GM12875 (cell line): ENCODE data around the gene VRK1.

Source experiments
- H3K4me3 ChIP-seq: one replicate; pipeline ENCODE4 v1.5.1; 2011; ENCODE audit warnings: low read depth, low read length, control low read depth
- TF ChIP-seq, protein P1 (sequence below): IDR thresholded peaks from 2 replicates; pipeline ENCODE4 v1.5.1; 2011; ENCODE audit warnings: low read depth, mild to moderate bottlenecking, control low read depth, inconsistent platforms, low read length, moderate library complexity, borderline replicate concordance; ENCODE audit not compliant: insufficient read depth

VRK1 gene

DNA sequence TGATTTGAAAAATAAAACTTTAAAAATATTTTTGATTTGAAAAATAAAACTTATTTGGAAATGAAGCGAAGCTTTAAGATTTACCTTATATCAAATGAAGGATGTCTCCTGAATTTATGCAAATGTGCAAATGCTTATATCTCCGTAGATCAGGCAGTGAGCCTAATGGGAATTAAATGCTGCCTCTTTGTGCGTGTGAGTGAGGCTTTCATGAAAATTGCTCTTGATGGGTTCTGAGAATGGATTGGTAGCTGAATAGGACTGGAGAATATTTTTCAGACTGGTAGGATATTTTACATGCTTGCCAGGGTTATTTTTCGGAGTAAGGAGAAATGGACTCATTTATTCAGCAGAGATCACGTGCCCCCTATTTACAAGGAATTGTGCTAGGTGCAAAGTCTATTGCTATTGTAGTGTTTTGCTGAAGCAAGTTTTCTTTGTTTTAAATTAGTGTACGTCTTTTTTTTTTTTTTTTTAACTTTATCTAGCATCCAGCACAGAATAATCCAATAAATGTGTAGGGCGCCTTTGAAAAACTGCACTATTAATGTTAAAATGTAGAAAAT, 2.4 kb downstream of the VRK1 start:
- TF ChIP-seq, protein P1, sequence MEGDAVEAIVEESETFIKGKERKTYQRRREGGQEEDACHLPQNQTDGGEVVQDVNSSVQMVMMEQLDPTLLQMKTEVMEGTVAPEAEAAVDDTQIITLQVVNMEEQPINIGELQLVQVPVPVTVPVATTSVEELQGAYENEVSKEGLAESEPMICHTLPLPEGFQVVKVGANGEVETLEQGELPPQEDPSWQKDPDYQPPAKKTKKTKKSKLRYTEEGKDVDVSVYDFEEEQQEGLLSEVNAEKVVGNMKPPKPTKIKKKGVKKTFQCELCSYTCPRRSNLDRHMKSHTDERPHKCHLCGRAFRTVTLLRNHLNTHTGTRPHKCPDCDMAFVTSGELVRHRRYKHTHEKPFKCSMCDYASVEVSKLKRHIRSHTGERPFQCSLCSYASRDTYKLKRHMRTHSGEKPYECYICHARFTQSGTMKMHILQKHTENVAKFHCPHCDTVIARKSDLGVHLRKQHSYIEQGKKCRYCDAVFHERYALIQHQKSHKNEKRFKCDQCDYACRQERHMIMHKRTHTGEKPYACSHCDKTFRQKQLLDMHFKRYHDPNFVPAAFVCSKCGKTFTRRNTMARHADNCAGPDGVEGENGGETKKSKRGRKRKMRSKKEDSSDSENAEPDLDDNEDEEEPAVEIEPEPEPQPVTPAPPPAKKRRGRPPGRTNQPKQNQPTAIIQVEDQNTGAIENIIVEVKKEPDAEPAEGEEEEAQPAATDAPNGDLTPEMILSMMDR, result no peak
- no peak overlapping the region for H3K4me3 ChIP-seq

DNA sequence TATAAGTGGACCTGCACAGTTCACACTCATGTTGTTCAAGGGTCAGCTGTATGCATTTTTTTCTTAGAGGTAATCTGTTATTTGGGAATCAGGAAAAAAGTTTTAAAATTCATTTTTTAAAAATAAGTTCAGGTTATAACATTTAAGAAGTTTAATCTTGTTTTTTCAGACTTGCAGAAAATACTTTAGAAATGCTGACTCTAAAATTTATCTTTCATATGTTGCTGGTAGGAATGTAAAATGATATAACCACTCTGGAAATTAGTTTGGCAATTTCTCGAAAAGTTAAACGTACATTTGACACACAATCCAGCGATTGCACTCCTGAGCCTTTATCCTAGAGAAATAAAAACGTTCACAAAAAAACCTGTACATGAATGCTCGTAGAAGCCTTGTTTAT, 4.7 kb downstream of the VRK1 start:
- TF ChIP-seq, protein P1, result no peak

DNA sequence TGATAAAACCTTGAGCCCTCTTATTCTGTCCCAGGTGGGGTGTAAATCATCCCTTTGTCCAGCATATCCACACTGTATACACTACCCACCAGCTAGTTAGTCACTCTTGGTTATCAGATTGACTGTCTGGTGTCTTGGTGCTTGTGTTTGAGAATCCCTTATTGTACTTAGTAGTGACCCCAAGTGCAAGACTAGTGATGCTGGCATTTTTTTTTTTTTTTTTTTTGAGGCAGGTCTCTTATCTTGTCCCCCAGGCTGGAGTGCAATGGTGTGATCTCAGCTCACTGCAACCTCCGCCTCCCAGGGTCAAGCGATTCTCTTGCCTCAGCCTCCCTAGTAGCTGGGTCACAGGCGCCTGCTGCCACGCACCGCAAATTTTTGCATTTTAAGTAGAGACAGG, 5.8 kb downstream of the VRK1 start:
- TF ChIP-seq, protein P1, result no peak
- no peak overlapping the region for H3K4me3 ChIP-seq

More for the DNA sequence above, 4.7 kb downstream of the VRK1 start:
- no peak overlapping the region for H3K4me3 ChIP-seq

DNA sequence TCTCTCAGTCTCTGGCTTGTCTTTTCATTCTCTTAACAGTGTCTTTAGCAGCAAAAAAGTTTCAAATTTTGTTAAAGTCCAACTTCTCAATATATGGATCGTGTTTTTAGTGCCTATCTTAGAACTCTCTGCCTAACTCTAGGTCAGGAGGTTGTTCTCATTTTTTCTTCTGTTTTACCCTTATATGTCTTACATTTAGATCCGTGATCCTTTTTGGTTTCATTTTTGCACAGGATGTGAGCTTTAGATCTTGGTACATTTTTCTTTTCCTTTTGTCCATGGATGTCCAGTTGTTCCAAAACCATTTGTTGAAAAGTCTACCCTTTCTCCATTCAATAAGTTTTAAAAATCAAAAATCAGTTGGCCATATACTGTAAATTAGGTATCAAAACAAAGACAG, 6.8 kb downstream of the VRK1 start:
- TF ChIP-seq, protein P1, result no peak
- no peak overlapping the region for H3K4me3 ChIP-seq

DNA sequence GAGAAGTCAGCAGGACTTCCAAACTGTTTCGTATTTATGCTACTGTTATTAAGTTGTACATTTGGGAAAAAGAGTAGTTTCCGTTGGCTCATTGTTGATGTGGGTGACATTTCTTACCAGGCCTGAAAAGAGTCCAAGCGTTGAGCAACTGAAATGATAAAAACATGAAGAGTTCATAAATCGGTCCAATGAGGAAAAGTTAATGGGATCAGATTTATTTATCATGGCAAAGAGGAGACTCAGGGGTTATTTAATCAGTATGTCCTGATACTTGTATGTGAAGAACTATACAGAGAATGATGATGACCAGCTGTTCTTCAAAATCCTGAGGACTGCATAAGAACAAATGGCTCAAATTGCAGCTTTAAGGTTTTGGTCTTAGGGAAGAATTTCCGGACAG, 7.7 kb downstream of the VRK1 start:
- no peak overlapping the region for H3K4me3 ChIP-seq
- TF ChIP-seq, protein P1, result no peak

DNA sequence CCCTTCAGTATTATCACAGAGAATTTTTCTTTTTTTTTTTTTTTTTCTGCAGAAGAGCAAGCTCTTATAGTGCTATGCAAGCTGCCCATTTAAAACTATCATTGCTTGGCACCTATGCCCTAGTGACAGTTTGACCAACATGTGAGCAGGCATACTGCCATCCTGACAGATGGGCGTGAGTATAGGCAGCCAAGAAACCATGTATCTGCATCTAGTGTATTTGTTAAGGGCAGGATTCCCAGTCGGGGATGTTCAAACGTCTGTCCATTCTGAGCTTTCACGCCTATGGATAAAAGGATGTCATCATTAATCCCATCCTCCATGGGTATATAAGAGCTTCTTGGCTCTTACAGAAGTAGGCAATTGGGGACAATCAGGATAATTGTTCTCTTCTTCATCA, 8.8 kb downstream of the VRK1 start:
- TF ChIP-seq, protein P1, result no peak
- no peak overlapping the region for H3K4me3 ChIP-seq

DNA sequence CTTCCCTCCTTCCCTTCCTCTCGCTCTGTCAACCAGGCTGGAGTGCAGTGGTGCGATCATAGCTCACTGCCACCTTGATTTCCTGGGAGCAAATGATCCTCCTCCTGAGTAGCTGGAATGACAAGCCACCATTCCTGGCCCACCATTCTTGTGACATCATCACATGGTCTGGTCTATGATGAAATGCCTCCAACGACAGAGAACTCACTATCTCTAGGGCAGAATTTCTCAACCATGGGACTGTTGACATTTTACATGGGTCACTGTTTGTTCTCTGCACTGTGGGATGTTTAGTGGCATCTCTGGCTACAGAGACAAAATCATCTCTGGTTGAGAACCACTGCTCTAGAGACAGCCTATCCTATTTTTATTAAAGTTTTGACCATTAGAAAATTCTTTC, 9.7 kb downstream of the VRK1 start:
- TF ChIP-seq, protein P1, result no peak
- H3K4me3 ChIP-seq, result no peak overlapping the region
